Nephron progenitor cell (in vitro differentiated cells): ENCODE data around the gene KRT40.

Experiments used
- DNase-seq: peaks from one replicate; pipeline ENCODE4 v3.0.0; 2021
- H3K27ac Mint-ChIP-seq: 2 replicates; pipeline ENCODE4 v1.8.0; 2021; ENCODE audit warnings: mild to moderate bottlenecking, moderate library complexity, mixed read lengths
- H3K27me3 Mint-ChIP-seq: 2 replicates; pipeline ENCODE4 v1.8.0; 2021; ENCODE audit warnings: mild to moderate bottlenecking, low read depth, mixed read lengths; ENCODE audit not compliant: poor library complexity
- H3K36me3 Mint-ChIP-seq: 2 replicates; pipeline ENCODE4 v1.8.0; 2021; ENCODE audit warnings: low read depth, mixed read lengths
- H3K4me1 Mint-ChIP-seq: 2 replicates; pipeline ENCODE4 v1.8.0; 2021; ENCODE audit warnings: mixed read lengths
- H3K4me3 Mint-ChIP-seq: 2 replicates; pipeline ENCODE4 v1.8.0; 2021; ENCODE audit warnings: mild to moderate bottlenecking, moderate library complexity, mixed read lengths
- H3K9me3 Mint-ChIP-seq: 2 replicates; pipeline ENCODE4 v1.8.0; 2021; ENCODE audit warnings: mild to moderate bottlenecking, moderate library complexity, mixed read lengths
- TF ChIP-seq, protein P1 (sequence below): fragments of 200-600 bp; sonication (generic); IDR thresholded peaks from 2 replicates; pipeline ENCODE4 v1.5.0; 2021; ENCODE audit warnings: antibody characterized with exemption

The KRT40 gene

DNA sequence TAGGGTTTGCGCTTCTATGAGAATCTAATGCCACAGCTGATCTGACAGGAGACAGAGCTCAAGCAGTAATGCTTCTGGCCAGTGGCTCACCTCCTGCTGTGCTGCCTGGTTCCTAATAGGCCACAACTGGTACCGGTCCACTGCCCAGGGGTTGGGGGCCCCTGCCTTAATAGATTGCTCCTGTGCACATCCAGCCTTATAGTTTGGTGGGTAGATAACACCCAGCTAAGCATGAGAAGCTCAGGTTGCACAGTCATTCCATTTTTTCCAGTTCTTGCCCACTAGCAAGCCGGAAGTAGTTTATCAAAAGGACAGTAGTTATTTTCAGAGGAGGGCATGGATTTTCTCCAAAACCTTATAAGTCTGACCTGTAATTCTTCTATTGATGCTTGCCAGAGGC, 35.3 kb upstream of the KRT40 start:
- TF ChIP-seq, protein P1, sequence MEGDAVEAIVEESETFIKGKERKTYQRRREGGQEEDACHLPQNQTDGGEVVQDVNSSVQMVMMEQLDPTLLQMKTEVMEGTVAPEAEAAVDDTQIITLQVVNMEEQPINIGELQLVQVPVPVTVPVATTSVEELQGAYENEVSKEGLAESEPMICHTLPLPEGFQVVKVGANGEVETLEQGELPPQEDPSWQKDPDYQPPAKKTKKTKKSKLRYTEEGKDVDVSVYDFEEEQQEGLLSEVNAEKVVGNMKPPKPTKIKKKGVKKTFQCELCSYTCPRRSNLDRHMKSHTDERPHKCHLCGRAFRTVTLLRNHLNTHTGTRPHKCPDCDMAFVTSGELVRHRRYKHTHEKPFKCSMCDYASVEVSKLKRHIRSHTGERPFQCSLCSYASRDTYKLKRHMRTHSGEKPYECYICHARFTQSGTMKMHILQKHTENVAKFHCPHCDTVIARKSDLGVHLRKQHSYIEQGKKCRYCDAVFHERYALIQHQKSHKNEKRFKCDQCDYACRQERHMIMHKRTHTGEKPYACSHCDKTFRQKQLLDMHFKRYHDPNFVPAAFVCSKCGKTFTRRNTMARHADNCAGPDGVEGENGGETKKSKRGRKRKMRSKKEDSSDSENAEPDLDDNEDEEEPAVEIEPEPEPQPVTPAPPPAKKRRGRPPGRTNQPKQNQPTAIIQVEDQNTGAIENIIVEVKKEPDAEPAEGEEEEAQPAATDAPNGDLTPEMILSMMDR = no peak
- no peaks in the 10 kb centered on the region for H3K27me3 Mint-ChIP-seq
- H3K4me1 Mint-ChIP-seq = no peaks in the 10 kb centered on the region
- no peak for DNase-seq
- peaks cover 5% of the 10 kb centered on the region for H3K9me3 Mint-ChIP-seq
- H3K27ac Mint-ChIP-seq = no peak overlapping the region
- H3K4me3 Mint-ChIP-seq = no peak overlapping the region
- H3K36me3 Mint-ChIP-seq = no peaks in the 10 kb centered on the region

DNA sequence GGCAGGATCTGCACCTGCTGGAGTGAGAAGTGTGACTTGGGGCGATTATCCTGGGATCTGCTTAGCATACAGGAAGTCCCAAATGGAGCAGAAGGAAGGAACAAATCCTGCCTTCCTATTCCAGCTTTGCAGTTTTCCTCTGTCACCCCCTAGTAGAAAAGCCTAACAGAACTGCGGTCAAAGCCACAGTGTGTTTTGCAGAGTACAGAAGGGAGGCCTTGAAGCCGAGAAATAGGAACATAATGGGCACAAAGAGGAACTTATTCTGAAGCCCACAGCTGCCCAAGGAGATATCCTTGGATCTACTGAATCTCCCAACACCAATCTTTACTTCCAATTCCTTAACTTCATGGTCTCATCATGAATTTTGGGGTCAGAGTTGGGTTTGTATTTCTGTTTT, 34.4 kb upstream of the KRT40 start:
- H3K4me3 Mint-ChIP-seq = no peak overlapping the region
- TF ChIP-seq, protein P1 = no peak
- H3K36me3 Mint-ChIP-seq = no peaks in the 10 kb centered on the region
- no peaks in the 10 kb centered on the region for H3K27me3 Mint-ChIP-seq
- H3K27ac Mint-ChIP-seq = no peak overlapping the region
- peaks cover 5% of the 10 kb centered on the region for H3K9me3 Mint-ChIP-seq
- no peak for DNase-seq
- H3K4me1 Mint-ChIP-seq = no peaks in the 10 kb centered on the region

DNA sequence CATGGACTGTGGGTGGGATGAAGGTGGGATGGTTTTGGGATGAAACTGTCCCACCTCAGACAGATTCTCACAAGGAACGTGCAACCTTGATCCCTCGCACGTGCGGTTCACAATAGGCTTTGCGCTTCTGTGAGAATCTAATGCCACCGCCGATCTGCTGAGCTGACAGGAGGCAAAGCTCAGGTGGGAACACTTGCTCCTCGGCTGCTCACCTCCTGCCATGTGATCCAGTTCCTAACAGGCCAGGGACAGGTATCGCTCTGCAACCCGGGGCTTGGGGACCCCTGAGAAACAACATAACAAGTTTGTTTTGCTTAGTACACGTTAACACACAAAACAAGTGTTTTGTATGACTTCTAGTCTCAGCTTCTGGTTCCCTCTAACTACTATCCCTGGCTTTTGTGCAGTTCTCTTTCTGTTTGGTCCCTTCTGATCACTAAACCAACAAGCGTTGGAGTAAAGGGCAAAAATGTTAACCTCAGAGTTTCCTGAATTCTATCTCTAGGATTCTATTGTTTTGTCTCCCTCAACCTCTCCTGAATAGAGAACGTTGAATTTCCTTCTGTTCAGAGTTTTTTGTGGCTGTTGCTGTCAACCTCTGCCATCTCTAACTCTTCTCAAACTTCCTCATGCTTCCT, 32.6 kb upstream of the KRT40 start:
- H3K27ac Mint-ChIP-seq = peak overlapping the region; percentile 37
- no peak overlapping the region for H3K4me3 Mint-ChIP-seq
- DNase-seq = no peak
- H3K36me3 Mint-ChIP-seq = no peaks in the 10 kb centered on the region
- H3K4me1 Mint-ChIP-seq = no peaks in the 10 kb centered on the region
- H3K27me3 Mint-ChIP-seq = no peaks in the 10 kb centered on the region
- TF ChIP-seq, protein P1 = no peak
- no peaks in the 10 kb centered on the region for H3K9me3 Mint-ChIP-seq

- no peak for DNase-seq
- Mint-ChIP-seq H3K27ac (no peak overlapping the region), H3K36me3 (no peaks in the 10 kb centered on the region), H3K4me3 (no peak overlapping the region), H3K9me3 (no peaks in the 10 kb centered on the region), H3K27me3 (no peaks in the 10 kb centered on the region), H3K4me1 (no peaks in the 10 kb centered on the region)
- TF ChIP-seq, protein P1 = no peak
These were observed 31.3 kb upstream of the KRT40 start for GRCh38 chr17:41015454-41015853.

GRCh38 chr17:41013606-41014005, 29.5 kb upstream of the KRT40 start:
- Mint-ChIP-seq H3K4me3 (no peak overlapping the region), H3K4me1 (no peaks in the 10 kb centered on the region), H3K27me3 (no peaks in the 10 kb centered on the region), H3K27ac (no peak overlapping the region), H3K36me3 (no peaks in the 10 kb centered on the region), H3K9me3 (no peaks in the 10 kb centered on the region)
- no peak for DNase-seq
- TF ChIP-seq, protein P1 = no peak

DNA sequence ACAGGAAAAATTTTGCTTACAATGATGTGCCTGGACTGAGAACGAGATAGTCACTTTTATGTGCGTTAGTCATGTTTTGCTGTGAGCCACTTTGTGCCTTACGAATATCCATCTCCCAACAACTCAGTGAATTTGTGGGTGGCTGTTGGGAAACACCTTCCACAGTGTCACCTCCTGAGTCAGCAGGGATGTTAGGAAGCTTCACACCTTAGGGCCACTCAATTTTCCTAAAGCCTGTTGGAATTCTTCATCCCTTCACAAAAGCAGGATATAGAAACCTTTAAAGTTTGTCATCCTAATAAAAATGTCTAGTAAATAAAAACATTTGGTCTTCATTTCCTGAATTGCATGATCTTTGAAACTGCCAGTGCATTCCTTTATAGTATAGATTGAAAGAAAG, 29.1 kb upstream of the KRT40 start:
- Mint-ChIP-seq H3K27ac (no peak overlapping the region), H3K4me1 (no peaks in the 10 kb centered on the region), H3K4me3 (no peak overlapping the region), H3K27me3 (no peaks in the 10 kb centered on the region), H3K36me3 (no peaks in the 10 kb centered on the region), H3K9me3 (no peaks in the 10 kb centered on the region)
- no peak for DNase-seq
- TF ChIP-seq, protein P1 = no peak
